ENCODE data around the gene P4HA2. TPM values are rescaled to one million over a fixed set of nuclear protein-coding genes. Genes with fewer than 3 reads are reported as not detected.

P4HA2 gene
- total and polyA plus RNA-seq, 9 of the 15 experiments (the other 6 are each of a cell fraction or from before 2014, with no cell fraction given) = 9.6 to 50.0 (median 12.7) TPM

DNA sequence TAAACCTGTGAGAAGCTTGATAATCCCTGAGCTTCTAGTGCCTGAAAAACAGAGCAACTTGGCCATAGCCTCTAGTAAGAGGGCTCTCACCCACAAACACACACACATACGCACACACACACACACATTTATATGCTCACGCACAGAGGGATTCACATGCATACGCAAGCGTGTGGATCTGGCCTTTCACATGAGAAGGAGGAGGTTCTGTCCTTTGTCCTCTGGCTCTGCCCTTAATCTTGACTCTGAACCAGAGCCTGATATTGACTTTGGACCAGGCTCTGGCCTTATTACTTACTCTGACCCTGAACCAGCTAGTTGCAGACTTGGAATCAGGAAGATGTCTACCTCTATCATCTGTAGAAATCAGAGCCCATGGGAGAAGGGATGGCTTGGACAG lies 10.0 kb upstream of the P4HA2 start:
- no peak overlapping the region for H3K27ac ChIP-seq (ENCODE audit: extremely low read depth, low read depth, low read length)
- no peak overlapping the region for H3K9ac ChIP-seq (ENCODE audit: insufficient read depth in 1 of 2, low read depth in 2 of 2, low read length in 2 of 2)
- no peak overlapping the region for H2AFZ ChIP-seq (ENCODE audit: low read depth, low read length)
- POLR2A ChIA-PET = interaction anchor here (0.6 to 1.4 kb wide), 8 partner anchors 8 to 252 kb away, joined by 3 to 17 read pairs (median 4); partner anchors contain the start of genes P4HA2 and SLC22A5
- H3K27me3 ChIP-seq (ENCODE audit: control insufficient read depth in 2 of 2, insufficient read depth in 2 of 2, low read length in 2 of 2) = no peaks in the 10 kb centered on the region
- ATAC-seq = no peak
- H4K20me1 ChIP-seq (replicated peaks; ENCODE audit: control insufficient read depth, insufficient read depth, low read length) = no peaks in the 10 kb centered on the region
- no peak for FAIRE-seq
- H3K36me3 ChIP-seq (ENCODE audit: control insufficient read depth, insufficient read depth, low read length) = no peaks in the 10 kb centered on the region
- H3K9me1 ChIP-seq (ENCODE audit: control insufficient read depth, insufficient read depth, low read length) = no peaks in the 10 kb centered on the region
- H3K9me3 ChIP-seq (replicated peaks; ENCODE audit: control insufficient read depth, insufficient read depth, low read depth, low read length) = no peaks in the 10 kb centered on the region
- no peak for DNase-seq (ENCODE audit: extremely low read depth in 1 of 4, low spot score in 3 of 4)
- 71% methylated on average over 4 of the region's 4 CpGs for WGBS (ENCODE audit: insufficient coverage, low coverage, missing lambda C conversion rate)
- CTCF ChIA-PET (ENCODE audit: low intra/inter-chr PET ratio) = interaction anchor here (3.4 kb wide), 1 partner anchor 78 kb away, joined by 11 read pairs; no protein-coding TSS in a partner anchor
- H3K4me3 ChIP-seq = no peak overlapping the region
- TF ChIP-seq, protein P1, sequence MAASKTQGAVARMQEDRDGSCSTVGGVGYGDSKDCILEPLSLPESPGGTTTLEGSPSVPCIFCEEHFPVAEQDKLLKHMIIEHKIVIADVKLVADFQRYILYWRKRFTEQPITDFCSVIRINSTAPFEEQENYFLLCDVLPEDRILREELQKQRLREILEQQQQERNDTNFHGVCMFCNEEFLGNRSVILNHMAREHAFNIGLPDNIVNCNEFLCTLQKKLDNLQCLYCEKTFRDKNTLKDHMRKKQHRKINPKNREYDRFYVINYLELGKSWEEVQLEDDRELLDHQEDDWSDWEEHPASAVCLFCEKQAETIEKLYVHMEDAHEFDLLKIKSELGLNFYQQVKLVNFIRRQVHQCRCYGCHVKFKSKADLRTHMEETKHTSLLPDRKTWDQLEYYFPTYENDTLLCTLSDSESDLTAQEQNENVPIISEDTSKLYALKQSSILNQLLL (CRISPR knock-in tag; IDR thresholded peaks at IDR 0.05; ENCODE audit: borderline replicate concordance) = no peak
- TF ChIP-seq CC2D1A (IDR thresholded peaks at IDR 0.05) = no peak
- intact Hi-C loops (cut with micrococcal nuclease) = loop anchor here (1.0 to 5.0 kb wide), 6 partner anchors 23 to 263 kb away; no protein-coding TSS in a partner anchor
- H3K79me2 ChIP-seq (ENCODE audit: control insufficient read depth, insufficient read depth, low read length) = no peaks in the 10 kb centered on the region
- in situ Hi-C loops (cut with MboI) = no loop called here
- no peak overlapping the region for H3K4me2 ChIP-seq (ENCODE audit: insufficient read depth, low read length)
- H3K4me1 ChIP-seq (replicated peaks in 1 of 2; ENCODE audit: control insufficient read depth in 2 of 2, insufficient read depth in 2 of 2, low read length in 2 of 2) = no peaks in the 10 kb centered on the region; a peak in 2 of 5 replicates
- BruUV-seq (replicated peaks) = no TSS peak

DNA sequence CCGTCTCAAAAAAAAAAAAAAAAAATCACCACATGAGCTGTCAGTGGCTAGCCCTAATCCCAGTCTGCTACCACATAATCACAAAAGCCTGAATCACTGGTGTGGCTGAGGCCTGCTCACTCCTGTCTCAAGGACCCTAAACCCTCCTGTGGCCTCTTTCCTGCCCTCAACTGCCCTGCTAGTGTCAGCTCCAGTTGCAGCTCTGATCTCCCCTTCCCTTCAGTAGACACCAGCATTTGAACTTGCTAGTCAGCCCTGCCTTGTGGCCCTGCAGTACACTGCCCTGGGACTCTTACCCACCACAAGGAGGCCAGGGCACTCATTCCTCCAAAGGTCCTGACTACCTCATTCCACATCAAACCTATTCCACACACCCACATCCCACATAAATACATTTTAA lies 9.5 kb upstream of the P4HA2 start:
- in situ Hi-C loops (cut with MboI) = no loop called here
- FAIRE-seq = no peak
- TF ChIP-seq ZNF217 (CRISPR knock-in tag; IDR thresholded peaks at IDR 0.05) (no peak), POLR2G (IDR thresholded peaks at IDR 0.05; ENCODE audit: low read depth, low read length) (no peak), ZNF444 (CRISPR knock-in tag; IDR thresholded peaks at IDR 0.05) (no peak), MTF1 (CRISPR knock-in tag; IDR thresholded peaks at IDR 0.05; ENCODE audit: borderline replicate concordance) (no peak)
- TF ChIP-seq, protein P2, sequence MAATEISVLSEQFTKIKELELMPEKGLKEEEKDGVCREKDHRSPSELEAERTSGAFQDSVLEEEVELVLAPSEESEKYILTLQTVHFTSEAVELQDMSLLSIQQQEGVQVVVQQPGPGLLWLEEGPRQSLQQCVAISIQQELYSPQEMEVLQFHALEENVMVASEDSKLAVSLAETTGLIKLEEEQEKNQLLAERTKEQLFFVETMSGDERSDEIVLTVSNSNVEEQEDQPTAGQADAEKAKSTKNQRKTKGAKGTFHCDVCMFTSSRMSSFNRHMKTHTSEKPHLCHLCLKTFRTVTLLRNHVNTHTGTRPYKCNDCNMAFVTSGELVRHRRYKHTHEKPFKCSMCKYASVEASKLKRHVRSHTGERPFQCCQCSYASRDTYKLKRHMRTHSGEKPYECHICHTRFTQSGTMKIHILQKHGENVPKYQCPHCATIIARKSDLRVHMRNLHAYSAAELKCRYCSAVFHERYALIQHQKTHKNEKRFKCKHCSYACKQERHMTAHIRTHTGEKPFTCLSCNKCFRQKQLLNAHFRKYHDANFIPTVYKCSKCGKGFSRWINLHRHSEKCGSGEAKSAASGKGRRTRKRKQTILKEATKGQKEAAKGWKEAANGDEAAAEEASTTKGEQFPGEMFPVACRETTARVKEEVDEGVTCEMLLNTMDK (IDR thresholded peaks at IDR 0.05; ENCODE audit: borderline replicate concordance, insufficient read depth, low read depth, low read length, poor library complexity, severe bottlenecking) = peak; percentile 33
- TF ChIP-seq, protein P3, sequence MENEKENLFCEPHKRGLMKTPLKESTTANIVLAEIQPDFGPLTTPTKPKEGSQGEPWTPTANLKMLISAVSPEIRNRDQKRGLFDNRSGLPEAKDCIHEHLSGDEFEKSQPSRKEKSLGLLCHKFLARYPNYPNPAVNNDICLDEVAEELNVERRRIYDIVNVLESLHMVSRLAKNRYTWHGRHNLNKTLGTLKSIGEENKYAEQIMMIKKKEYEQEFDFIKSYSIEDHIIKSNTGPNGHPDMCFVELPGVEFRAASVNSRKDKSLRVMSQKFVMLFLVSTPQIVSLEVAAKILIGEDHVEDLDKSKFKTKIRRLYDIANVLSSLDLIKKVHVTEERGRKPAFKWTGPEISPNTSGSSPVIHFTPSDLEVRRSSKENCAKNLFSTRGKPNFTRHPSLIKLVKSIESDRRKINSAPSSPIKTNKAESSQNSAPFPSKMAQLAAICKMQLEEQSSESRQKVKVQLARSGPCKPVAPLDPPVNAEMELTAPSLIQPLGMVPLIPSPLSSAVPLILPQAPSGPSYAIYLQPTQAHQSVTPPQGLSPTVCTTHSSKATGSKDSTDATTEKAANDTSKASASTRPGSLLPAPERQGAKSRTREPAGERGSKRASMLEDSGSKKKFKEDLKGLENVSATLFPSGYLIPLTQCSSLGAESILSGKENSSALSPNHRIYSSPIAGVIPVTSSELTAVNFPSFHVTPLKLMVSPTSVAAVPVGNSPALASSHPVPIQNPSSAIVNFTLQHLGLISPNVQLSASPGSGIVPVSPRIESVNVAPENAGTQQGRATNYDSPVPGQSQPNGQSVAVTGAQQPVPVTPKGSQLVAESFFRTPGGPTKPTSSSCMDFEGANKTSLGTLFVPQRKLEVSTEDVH (IDR thresholded peaks at IDR 0.05; ENCODE audit: low read depth, partially characterized antibody) = no peak

More for the DNA sequence above, 9.5 kb upstream of the P4HA2 start:
- no CpG with 5 or more reads among the region's 1 CpG for WGBS (ENCODE audit: insufficient coverage, low coverage, missing lambda C conversion rate)
- H4K20me1 ChIP-seq (replicated peaks; ENCODE audit: control insufficient read depth, insufficient read depth, low read length) = no peaks in the 10 kb centered on the region
- ATAC-seq = peak; percentile 72
- no peaks in the 10 kb centered on the region for H3K79me2 ChIP-seq (ENCODE audit: control insufficient read depth, insufficient read depth, low read length)
- no peaks in the 10 kb centered on the region for H3K27me3 ChIP-seq (ENCODE audit: control insufficient read depth in 2 of 2, insufficient read depth in 2 of 2, low read length in 2 of 2)
- H3K27ac ChIP-seq (ENCODE audit: extremely low read depth, low read depth, low read length) = no peak overlapping the region
- BruUV-seq (replicated peaks) = no TSS peak
- no peak overlapping the region for H3K4me3 ChIP-seq
- ChIA-PET CTCF (ENCODE audit: low intra/inter-chr PET ratio) (interaction anchor here (0.6 to 3.4 kb wide), 2 partner anchors 79 to 172 kb away, joined by 3 to 11 read pairs; no protein-coding TSS in a partner anchor), POLR2A (interaction anchor here (0.6 to 1.2 kb wide), 3 partner anchors 10 to 252 kb away, joined by 3 to 5 read pairs (median 4); partner anchors contain the start of gene P4HA2)
- no peaks in the 10 kb centered on the region for H3K9me3 ChIP-seq (replicated peaks; ENCODE audit: control insufficient read depth, insufficient read depth, low read depth, low read length)
- H3K9ac ChIP-seq (ENCODE audit: insufficient read depth in 1 of 2, low read depth in 2 of 2, low read length in 2 of 2) = no peak overlapping the region; a peak in 1 of 4 replicates
- H3K4me2 ChIP-seq (ENCODE audit: insufficient read depth, low read length) = no peak overlapping the region
- H3K9me1 ChIP-seq (ENCODE audit: control insufficient read depth, insufficient read depth, low read length) = no peaks in the 10 kb centered on the region
- intact Hi-C loops (cut with micrococcal nuclease) = loop anchor here (5.0 kb wide), 3 partner anchors 35 to 170 kb away; no protein-coding TSS in a partner anchor
- no peaks in the 10 kb centered on the region for H3K36me3 ChIP-seq (ENCODE audit: control insufficient read depth, insufficient read depth, low read length)
- no peaks in the 10 kb centered on the region; a peak in 2 of 5 replicates for H3K4me1 ChIP-seq (replicated peaks in 1 of 2; ENCODE audit: control insufficient read depth in 2 of 2, insufficient read depth in 2 of 2, low read length in 2 of 2)
- peak overlapping the region; percentile 38; the same call in 1 of the 2 replicates for H2AFZ ChIP-seq (ENCODE audit: low read depth, low read length)
- DNase-seq (ENCODE audit: extremely low read depth in 1 of 4, low spot score in 3 of 4) = no peak

All from K562 (cell line).